GM12873 (cell line): ENCODE measurements around the gene FRZB.

Experiments
- CTCF ChIP-seq: IDR thresholded peaks from 2 replicates; pipeline ENCODE4 v1.5.1; 2012; ENCODE audit warnings: low read depth, mild to moderate bottlenecking, moderate library complexity, low read length, control low read depth; ENCODE audit not compliant: insufficient read depth; ENCODE audit errors: missing control alignments

The FRZB gene

GRCh38 chr2:182824056-182824766, 42.2 kb downstream of the FRZB start:
- TF ChIP-seq CTCF, result no peak

GRCh38 chr2:182822733-182823132, 43.7 kb downstream of the FRZB start:
- no peak for TF ChIP-seq CTCF

- TF ChIP-seq CTCF, result no peak
Observed at GRCh38 chr2:182821182-182821581, 45.3 kb downstream of the FRZB start.

- TF ChIP-seq CTCF, result no peak
Observed at GRCh38 chr2:182819412-182819811, 47.0 kb downstream of the FRZB start.

- TF ChIP-seq CTCF, result no peak
Observed at GRCh38 chr2:182818925-182819324, 47.5 kb downstream of the FRZB start.

- no peak for TF ChIP-seq CTCF
Observed at GRCh38 chr2:182818501-182818900, 47.9 kb downstream of the FRZB start.

- no peak for TF ChIP-seq CTCF
Observed at GRCh38 chr2:182817558-182817957, 48.9 kb downstream of the FRZB start.
